CD4-positive, CD25-positive, alpha-beta regulatory T cell (primary cell): ENCODE data around the gene MSI2. TPM values are rescaled to one million over a fixed set of nuclear protein-coding genes. Genes with fewer than 3 reads are reported as not detected.

Source experiments
- ATAC-seq, 2 donors: fragments of 150-1000 bp; cut with Tn5 transposase; one replicate each; pipeline ENCODE4 v1.10.0; 2021; ENCODE audit warnings: low read depth in 2 of 2, moderate number of reproducible peaks in 2 of 2, moderate library complexity in 1 of 2
- DNase-seq, 3 donors: peaks; one replicate each; pipeline versions ENCODE4 v3.0.0 to v3.0.0-alpha.2; 2012 to 2022; ENCODE audit warnings: mixed read lengths in 1 of 3
- H3K27ac ChIP-seq: one replicate; pipeline ENCODE4 v1.7.0; 2013; ENCODE audit warnings: mild to moderate bottlenecking, low read length; ENCODE audit not compliant: insufficient read depth, poor library complexity, severe bottlenecking
- H3K27me3 ChIP-seq: one replicate; pipeline ENCODE4 v1.7.0; 2013; ENCODE audit warnings: low read length; ENCODE audit not compliant: control insufficient read depth, insufficient read depth
- H3K36me3 ChIP-seq: one replicate; pipeline ENCODE4 v1.7.0; 2013; ENCODE audit warnings: mild to moderate bottlenecking, low read length, moderate library complexity; ENCODE audit not compliant: control insufficient read depth, insufficient read depth
- H3K4me1 ChIP-seq: 2 replicates; pipeline ENCODE4 v1.7.0; 2013; ENCODE audit warnings: mild to moderate bottlenecking, low read length; ENCODE audit not compliant: insufficient read depth, control insufficient read depth, poor library complexity, severe bottlenecking
- H3K4me3 ChIP-seq: one replicate; pipeline ENCODE4 v1.7.0; 2013; ENCODE audit warnings: low read depth, mild to moderate bottlenecking, low read length, moderate library complexity
- H3K9me3 ChIP-seq, 2 experiments: 1 replicate in 1 of 2; 2 replicates in 1 of 2; pipeline ENCODE4 v1.7.0; 2013; ENCODE audit warnings: low read length in 2 of 2, mild to moderate bottlenecking in 1 of 2, moderate library complexity in 1 of 2; ENCODE audit not compliant: control insufficient read depth in 2 of 2
- H3K27ac Mint-ChIP-seq, 3 donors: one replicate each; pipeline ENCODE4 v1.8.0; 2020 to 2022; ENCODE audit warnings: mild to moderate bottlenecking in 3 of 3, mixed read lengths in 3 of 3, moderate library complexity in 2 of 3
- H3K27me3 Mint-ChIP-seq: one replicate; pipeline ENCODE4 v1.8.0; 2022; ENCODE audit warnings: mild to moderate bottlenecking, mixed read lengths
- H3K36me3 Mint-ChIP-seq: one replicate; pipeline ENCODE4 v1.8.0; 2020; ENCODE audit warnings: mixed read lengths
- H3K4me1 Mint-ChIP-seq, 4 donors: one replicate each; pipeline ENCODE4 v1.8.0; 2020 to 2022; ENCODE audit warnings: mixed read lengths in 4 of 4, mild to moderate bottlenecking in 1 of 4
- H3K4me3 Mint-ChIP-seq, 4 donors: one replicate each; pipeline ENCODE4 v1.8.0; 2020 to 2022; ENCODE audit warnings: mild to moderate bottlenecking in 4 of 4, mixed read lengths in 4 of 4, moderate library complexity in 3 of 4
- H3K9me3 Mint-ChIP-seq, 7 donors: one replicate each; pipeline ENCODE4 v1.8.0; 2020 to 2022; ENCODE audit warnings: mixed read lengths in 7 of 7, mild to moderate bottlenecking in 3 of 7, moderate library complexity in 2 of 7
- polyA plus RNA-seq, 4 donors: library from polyadenylated mRNA; unstranded; fragments of 300-500 nt; fragmentation: Illumina TruSeq; gene quantifications; one replicate each; pipeline ENCODE4 v1.2.3, GENCODE V29; 2021
- total RNA-seq: library from RNA; stranded (reverse); gene quantifications from one replicate; pipeline ENCODE4 v1.2.3, GENCODE V29; 2022

MSI2 gene
- total and polyA plus RNA-seq, 5 donors from 2014 or later, result 3.2 to 177 (median 3.4) TPM

DNA sequence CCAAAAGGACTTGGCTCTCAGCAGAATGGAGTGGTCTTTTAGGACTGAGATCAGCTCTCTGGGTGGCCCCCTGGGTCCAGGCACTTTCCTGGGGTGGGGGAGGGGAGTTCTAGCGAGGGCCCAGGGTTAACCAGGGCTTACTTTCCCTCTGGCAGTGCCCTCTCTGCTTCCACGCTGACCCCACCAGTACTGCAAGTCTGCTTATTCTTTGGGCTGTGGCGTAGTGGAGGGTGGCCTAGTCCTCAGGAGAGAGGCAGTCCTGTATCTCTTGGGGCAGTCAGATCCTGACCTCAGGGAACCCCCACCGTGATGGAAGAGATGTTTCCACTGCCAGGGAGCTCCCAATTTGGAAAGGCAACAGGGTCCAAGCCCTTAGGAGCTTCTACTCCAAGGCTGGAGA, 409.4 kb downstream of the MSI2 start:
- no peaks in the 10 kb centered on the region for H3K9me3 ChIP-seq
- H3K27me3 ChIP-seq, result no peaks in the 10 kb centered on the region
- Mint-ChIP-seq H3K36me3 (peaks cover 1% of the 10 kb centered on the region), H3K4me3 (peak overlapping the region in 1 of 4 donors; percentile 79), H3K9me3 (no peaks in the 10 kb centered on the region), H3K27ac (peak overlapping the region; percentile 7 to 82 (median 65)), H3K4me1 (peaks cover 0 to 20% (median 9%) of the 10 kb centered on the region in 4 donors), H3K27me3 (no peaks in the 10 kb centered on the region)
- H3K36me3 ChIP-seq, result no peaks in the 10 kb centered on the region
- no peak overlapping the region for H3K27ac ChIP-seq
- no peak overlapping the region for H3K4me3 ChIP-seq
- DNase-seq (no peak), ATAC-seq (no peak)
- H3K4me1 ChIP-seq, result no peaks in the 10 kb centered on the region

DNA sequence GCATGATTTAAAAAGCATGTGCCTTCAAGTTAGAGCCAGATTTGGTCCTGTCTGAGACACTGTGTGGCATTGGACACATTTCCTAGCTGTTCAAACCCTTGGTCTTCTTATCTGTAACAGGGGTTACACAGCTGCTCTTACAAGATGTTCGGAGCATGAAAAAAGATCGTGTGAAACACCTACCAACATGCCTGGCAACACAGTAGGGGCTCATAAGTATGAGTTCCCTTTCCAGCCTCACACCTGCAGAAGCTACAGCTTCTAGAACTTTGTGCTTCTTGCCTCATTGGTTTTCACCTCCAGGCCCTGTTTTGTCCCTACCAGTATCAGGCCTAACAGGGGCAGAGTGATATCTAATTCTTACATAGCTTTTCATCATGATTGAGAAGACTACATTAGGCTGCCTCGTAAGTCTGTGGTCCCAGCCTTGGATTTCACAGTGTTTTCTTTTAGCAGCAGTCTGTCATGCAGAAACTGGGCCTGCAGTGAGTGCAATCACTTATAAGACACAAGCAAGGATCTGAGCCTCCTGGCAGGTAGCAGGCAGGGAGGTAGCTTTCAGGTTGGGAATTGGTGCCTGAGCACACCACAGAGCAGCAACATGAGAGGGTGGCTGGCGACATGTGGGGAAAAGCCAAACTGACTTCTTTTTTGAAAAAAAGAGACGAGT, 410.0 kb downstream of the MSI2 start:
- no peaks in the 10 kb centered on the region for H3K36me3 Mint-ChIP-seq
- peaks cover 0 to 24% (median 10%) of the 10 kb centered on the region in 4 donors for H3K4me1 Mint-ChIP-seq
- Histone ChIP-seq H3K27me3 (no peaks in the 10 kb centered on the region), H3K4me1 (no peaks in the 10 kb centered on the region), H3K36me3 (no peaks in the 10 kb centered on the region), H3K4me3 (no peak overlapping the region), H3K9me3 (no peaks in the 10 kb centered on the region), H3K27ac (no peak overlapping the region)
- no peaks in the 10 kb centered on the region for H3K9me3 Mint-ChIP-seq
- peak overlapping the region; percentile 74 to 82 (median 79) for H3K27ac Mint-ChIP-seq
- ATAC-seq (no peak), DNase-seq (no peak)
- H3K27me3 Mint-ChIP-seq, result no peaks in the 10 kb centered on the region
- H3K4me3 Mint-ChIP-seq, result no peak overlapping the region

GRCh38 chr17:57666946-57667345, 410.6 kb downstream of the MSI2 start:
- Histone ChIP-seq H3K27me3 (no peaks in the 10 kb centered on the region), H3K36me3 (no peaks in the 10 kb centered on the region), H3K4me3 (no peak overlapping the region), H3K9me3 (no peaks in the 10 kb centered on the region), H3K4me1 (no peaks in the 10 kb centered on the region), H3K27ac (no peak overlapping the region)
- no peaks in the 10 kb centered on the region for H3K36me3 Mint-ChIP-seq
- H3K4me3 Mint-ChIP-seq, result no peak overlapping the region
- no peaks in the 10 kb centered on the region for H3K9me3 Mint-ChIP-seq
- DNase-seq (no peak), ATAC-seq (no peak)
- H3K27ac Mint-ChIP-seq, result peak overlapping the region; percentile 74 to 82 (median 79)
- peaks cover 4 to 27% (median 12%) of the 10 kb centered on the region in 4 donors for H3K4me1 Mint-ChIP-seq
- no peaks in the 10 kb centered on the region for H3K27me3 Mint-ChIP-seq

DNA sequence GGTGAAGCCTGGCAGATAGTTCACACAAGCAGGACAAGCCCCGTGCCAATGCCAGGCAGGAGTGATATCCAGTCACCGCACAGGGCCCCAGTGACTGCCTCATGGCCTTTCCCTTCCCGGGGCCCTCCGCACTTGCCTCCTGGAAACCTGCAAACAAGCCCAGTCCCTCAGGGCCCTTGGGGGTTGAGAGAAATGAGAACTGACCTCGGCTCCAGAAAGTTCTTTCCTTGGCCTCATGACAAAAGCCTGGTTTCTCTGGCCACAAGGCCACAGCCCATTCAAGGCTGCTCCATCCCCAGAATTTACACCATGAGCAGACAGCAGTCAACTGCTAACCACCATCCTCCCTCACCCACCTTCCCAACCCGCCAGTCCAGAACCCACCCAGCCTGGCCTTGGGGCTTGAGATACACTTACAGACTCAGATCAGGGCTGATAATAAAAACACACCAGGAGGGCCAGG, 411.2 kb downstream of the MSI2 start:
- Histone ChIP-seq H3K9me3 (no peaks in the 10 kb centered on the region), H3K27me3 (no peaks in the 10 kb centered on the region), H3K36me3 (no peaks in the 10 kb centered on the region), H3K4me1 (no peaks in the 10 kb centered on the region), H3K27ac (no peak overlapping the region), H3K4me3 (no peak overlapping the region)
- H3K4me3 Mint-ChIP-seq, result no peak overlapping the region
- H3K4me1 Mint-ChIP-seq, result peaks cover 8 to 31% (median 12%) of the 10 kb centered on the region in 4 donors
- ATAC-seq (no peak), DNase-seq (no peak)
- H3K36me3 Mint-ChIP-seq, result no peaks in the 10 kb centered on the region
- H3K27me3 Mint-ChIP-seq, result no peaks in the 10 kb centered on the region
- H3K9me3 Mint-ChIP-seq, result no peaks in the 10 kb centered on the region
- peak overlapping the region; percentile 1 to 69 (median 65) for H3K27ac Mint-ChIP-seq

DNA sequence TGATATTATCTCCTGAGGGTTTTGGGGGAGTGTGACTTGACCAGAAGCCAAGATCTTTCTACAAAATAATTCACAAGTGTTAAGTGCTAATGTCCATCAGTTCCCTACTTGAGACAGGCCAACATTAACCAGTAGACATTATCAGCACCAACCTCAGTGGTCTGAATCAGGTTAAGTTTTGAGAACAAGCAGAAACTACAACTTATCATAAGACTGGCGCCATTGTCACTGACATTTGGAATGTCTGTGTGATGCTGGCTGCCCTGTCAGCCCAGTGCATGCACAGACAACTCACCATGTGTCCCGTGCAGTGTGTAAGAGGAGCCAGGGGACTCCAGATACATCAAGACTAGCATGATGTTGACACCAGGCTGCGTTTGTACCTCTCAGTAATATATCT, 412.0 kb downstream of the MSI2 start:
- H3K27me3 Mint-ChIP-seq, result no peaks in the 10 kb centered on the region
- peaks cover 7 to 32% (median 11%) of the 10 kb centered on the region in 4 donors for H3K4me1 Mint-ChIP-seq
- Histone ChIP-seq H3K27me3 (no peaks in the 10 kb centered on the region), H3K9me3 (no peaks in the 10 kb centered on the region), H3K4me3 (no peak overlapping the region), H3K27ac (no peak overlapping the region), H3K4me1 (no peaks in the 10 kb centered on the region), H3K36me3 (no peaks in the 10 kb centered on the region)
- ATAC-seq, result no peak
- peak overlapping the region; percentile 62 to 71 (median 64) for H3K27ac Mint-ChIP-seq
- H3K9me3 Mint-ChIP-seq, result no peaks in the 10 kb centered on the region
- no peak for DNase-seq
- H3K4me3 Mint-ChIP-seq, result no peak overlapping the region
- no peaks in the 10 kb centered on the region for H3K36me3 Mint-ChIP-seq

- Mint-ChIP-seq H3K4me3 (no peak overlapping the region), H3K4me1 (peaks cover 7 to 27% (median 9%) of the 10 kb centered on the region in 4 donors), H3K9me3 (no peaks in the 10 kb centered on the region), H3K36me3 (no peaks in the 10 kb centered on the region), H3K27me3 (no peaks in the 10 kb centered on the region), H3K27ac (peak overlapping the region in 2 of 3 donors; percentile 84 to 87)
- Histone ChIP-seq H3K27ac (no peak overlapping the region), H3K36me3 (peaks cover 1% of the 10 kb centered on the region), H3K4me1 (no peaks in the 10 kb centered on the region), H3K4me3 (no peak overlapping the region), H3K9me3 (no peaks in the 10 kb centered on the region), H3K27me3 (no peaks in the 10 kb centered on the region)
- no peak for DNase-seq
- ATAC-seq, result no peak
Measured at GRCh38 chr17:57669671-57670529, 413.6 kb downstream of the MSI2 start.

- H3K27me3 ChIP-seq, result no peaks in the 10 kb centered on the region
- Mint-ChIP-seq H3K27me3 (no peaks in the 10 kb centered on the region), H3K4me3 (no peak overlapping the region), H3K9me3 (no peaks in the 10 kb centered on the region), H3K27ac (peak overlapping the region in 2 of 3 donors; percentile 34 to 84), H3K4me1 (peaks cover 7 to 27% (median 9%) of the 10 kb centered on the region in 4 donors), H3K36me3 (peaks cover 8% of the 10 kb centered on the region)
- DNase-seq (peak in 1 of 3 donors; percentile 4), ATAC-seq (no peak)
- H3K4me3 ChIP-seq, result no peak overlapping the region
- peaks cover 12% of the 10 kb centered on the region for H3K36me3 ChIP-seq
- H3K27ac ChIP-seq, result no peak overlapping the region
- H3K4me1 ChIP-seq, result no peaks in the 10 kb centered on the region
- no peaks in the 10 kb centered on the region for H3K9me3 ChIP-seq
Measured at GRCh38 chr17:57670769-57671569, 414.6 kb downstream of the MSI2 start.
